ENCODE data around the gene PLA2G2C.

GRCh38 chr1:20165522-20165951, 20.8 kb downstream of the PLA2G2C start:
- TF ChIP-seq, protein P1, sequence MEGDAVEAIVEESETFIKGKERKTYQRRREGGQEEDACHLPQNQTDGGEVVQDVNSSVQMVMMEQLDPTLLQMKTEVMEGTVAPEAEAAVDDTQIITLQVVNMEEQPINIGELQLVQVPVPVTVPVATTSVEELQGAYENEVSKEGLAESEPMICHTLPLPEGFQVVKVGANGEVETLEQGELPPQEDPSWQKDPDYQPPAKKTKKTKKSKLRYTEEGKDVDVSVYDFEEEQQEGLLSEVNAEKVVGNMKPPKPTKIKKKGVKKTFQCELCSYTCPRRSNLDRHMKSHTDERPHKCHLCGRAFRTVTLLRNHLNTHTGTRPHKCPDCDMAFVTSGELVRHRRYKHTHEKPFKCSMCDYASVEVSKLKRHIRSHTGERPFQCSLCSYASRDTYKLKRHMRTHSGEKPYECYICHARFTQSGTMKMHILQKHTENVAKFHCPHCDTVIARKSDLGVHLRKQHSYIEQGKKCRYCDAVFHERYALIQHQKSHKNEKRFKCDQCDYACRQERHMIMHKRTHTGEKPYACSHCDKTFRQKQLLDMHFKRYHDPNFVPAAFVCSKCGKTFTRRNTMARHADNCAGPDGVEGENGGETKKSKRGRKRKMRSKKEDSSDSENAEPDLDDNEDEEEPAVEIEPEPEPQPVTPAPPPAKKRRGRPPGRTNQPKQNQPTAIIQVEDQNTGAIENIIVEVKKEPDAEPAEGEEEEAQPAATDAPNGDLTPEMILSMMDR (IDR thresholded peaks at IDR 0.05 in 4 of 5, conservative IDR thresholded peaks at IDR 0.05 in 1 of 5): no peak
- TF ChIP-seq POLR2A (IDR thresholded peaks at IDR 0.05): no peak

All from gastrocnemius medialis (tissue), 4 donors.